Activated naive CD8-positive, alpha-beta T cell treated with anti-CD3 and anti-CD28 coated beads for 36 hours (primary cell): ENCODE measurements around the gene ARL15. TPM values are rescaled to one million over a fixed set of nuclear protein-coding genes. Genes with fewer than 3 reads are reported as not detected.

Source experiments
- DNase-seq: peaks from one replicate; pipeline ENCODE4 v3.0.0; 2021
- H3K27ac Mint-ChIP-seq: one replicate; pipeline ENCODE4 v1.8.0; 2022; ENCODE audit warnings: mild to moderate bottlenecking, moderate library complexity, mixed read lengths
- H3K27me3 Mint-ChIP-seq: one replicate; pipeline ENCODE4 v1.8.0; 2022; ENCODE audit warnings: mild to moderate bottlenecking, mixed read lengths
- H3K36me3 Mint-ChIP-seq: one replicate; pipeline ENCODE4 v1.8.0; 2021; ENCODE audit warnings: mild to moderate bottlenecking, mixed read lengths
- H3K4me1 Mint-ChIP-seq: one replicate; pipeline ENCODE4 v1.8.0; 2021; ENCODE audit warnings: mixed read lengths
- H3K4me3 Mint-ChIP-seq: one replicate; pipeline ENCODE4 v1.8.0; 2022; ENCODE audit warnings: mild to moderate bottlenecking, moderate library complexity, mixed read lengths
- H3K9me3 Mint-ChIP-seq: one replicate; pipeline ENCODE4 v1.8.0; 2022; ENCODE audit warnings: mixed read lengths
- total RNA-seq, 2 experiments: library from RNA; stranded (reverse); gene quantifications; one replicate each; pipeline ENCODE4 v1.2.3, GENCODE V29; 2021

The ARL15 gene
- total RNA-seq, 2 experiments from 2014 or later, result 4.1 to 5.5 TPM

GRCh38 chr5:54304040-54304439, 6.3 kb downstream of the ARL15 start:
- no peaks in the 10 kb centered on the region for H3K27me3 Mint-ChIP-seq
- no peaks in the 10 kb centered on the region for H3K9me3 Mint-ChIP-seq
- no peak for DNase-seq
- H3K36me3 Mint-ChIP-seq, result no peaks in the 10 kb centered on the region
- H3K27ac Mint-ChIP-seq, result no peak overlapping the region
- H3K4me3 Mint-ChIP-seq, result no peak overlapping the region
- H3K4me1 Mint-ChIP-seq, result peaks cover 30% of the 10 kb centered on the region

GRCh38 chr5:54302267-54302687, 8.1 kb downstream of the ARL15 start:
- no peak for DNase-seq
- Mint-ChIP-seq H3K9me3 (no peaks in the 10 kb centered on the region), H3K27ac (no peak overlapping the region), H3K4me1 (peaks cover 26% of the 10 kb centered on the region), H3K36me3 (no peaks in the 10 kb centered on the region), H3K4me3 (no peak overlapping the region), H3K27me3 (no peaks in the 10 kb centered on the region)

- Mint-ChIP-seq H3K27ac (no peak overlapping the region), H3K36me3 (no peaks in the 10 kb centered on the region), H3K4me3 (no peak overlapping the region), H3K9me3 (no peaks in the 10 kb centered on the region), H3K27me3 (no peaks in the 10 kb centered on the region), H3K4me1 (peaks cover 24% of the 10 kb centered on the region)
- no peak for DNase-seq
Measured at GRCh38 chr5:54301849-54302248, 8.5 kb downstream of the ARL15 start.

- H3K4me1 Mint-ChIP-seq, result peaks cover 22% of the 10 kb centered on the region
- H3K9me3 Mint-ChIP-seq, result no peaks in the 10 kb centered on the region
- H3K4me3 Mint-ChIP-seq, result no peak overlapping the region
- H3K27ac Mint-ChIP-seq, result no peak overlapping the region
- no peak for DNase-seq
- H3K36me3 Mint-ChIP-seq, result no peaks in the 10 kb centered on the region
- no peaks in the 10 kb centered on the region for H3K27me3 Mint-ChIP-seq
Measured at GRCh38 chr5:54301220-54301619, 9.2 kb downstream of the ARL15 start.

- no peaks in the 10 kb centered on the region for H3K9me3 Mint-ChIP-seq
- no peak overlapping the region for H3K4me3 Mint-ChIP-seq
- H3K27me3 Mint-ChIP-seq, result no peaks in the 10 kb centered on the region
- peaks cover 28% of the 10 kb centered on the region for H3K4me1 Mint-ChIP-seq
- DNase-seq, result no peak
- no peak overlapping the region for H3K27ac Mint-ChIP-seq
- H3K36me3 Mint-ChIP-seq, result no peaks in the 10 kb centered on the region
Measured at GRCh38 chr5:54298947-54299346, 11.4 kb downstream of the ARL15 start.

DNA sequence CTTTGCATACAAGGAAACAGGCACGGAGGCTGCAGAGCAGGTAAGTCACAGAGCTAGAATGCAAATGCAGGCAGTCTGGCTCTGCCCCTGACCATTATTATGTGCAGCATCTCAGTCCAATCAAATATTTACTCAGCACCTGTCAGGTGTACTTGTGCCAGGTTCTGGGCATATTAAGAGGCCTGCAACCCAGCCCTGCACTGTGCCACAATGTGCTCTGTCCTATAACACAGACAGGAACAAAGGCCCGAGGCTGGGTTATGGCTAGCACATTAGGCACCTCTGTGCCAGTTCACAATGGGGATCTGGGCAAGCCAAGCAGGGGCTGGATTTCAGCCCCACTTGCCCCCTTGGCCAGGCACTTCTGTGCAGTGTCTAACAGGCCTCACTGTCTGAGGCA, 14.0 kb downstream of the ARL15 start:
- no peaks in the 10 kb centered on the region for H3K36me3 Mint-ChIP-seq

DNA sequence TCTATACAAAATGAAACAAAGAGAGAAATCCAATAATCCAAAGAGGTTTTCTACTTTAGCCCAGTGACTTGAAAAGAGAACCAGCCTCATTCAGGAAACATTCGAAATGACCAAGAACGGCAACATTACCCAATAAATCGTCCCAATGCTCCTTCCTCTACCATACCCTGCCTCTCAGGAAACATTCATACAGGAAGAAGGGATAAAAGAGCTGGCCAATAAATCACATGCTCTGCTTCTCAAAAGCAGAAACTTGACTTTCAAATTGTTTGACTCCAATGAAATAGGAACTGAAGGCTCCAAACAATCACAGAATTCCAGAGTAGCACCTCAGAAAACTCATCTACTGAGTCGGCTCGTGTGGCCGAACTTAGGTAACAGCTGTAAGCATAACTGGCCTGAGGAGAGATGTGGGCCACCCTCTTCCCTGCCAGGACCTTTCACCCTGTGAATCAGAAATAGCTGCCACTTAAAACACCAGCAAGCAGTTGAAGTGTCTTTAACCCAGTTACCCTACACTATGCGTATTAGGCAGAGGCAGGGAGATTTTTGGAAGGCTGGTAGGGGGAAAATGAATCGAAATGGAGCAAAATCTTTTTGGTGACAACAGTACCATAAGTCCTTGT, 14.6 kb downstream of the ARL15 start:
- peaks cover 18% of the 10 kb centered on the region for H3K4me1 Mint-ChIP-seq
- H3K9me3 Mint-ChIP-seq, result no peaks in the 10 kb centered on the region
- H3K36me3 Mint-ChIP-seq, result peaks cover under 1% of the 10 kb centered on the region
- H3K27me3 Mint-ChIP-seq, result no peaks in the 10 kb centered on the region
- no peak overlapping the region for H3K4me3 Mint-ChIP-seq
- H3K27ac Mint-ChIP-seq, result no peak overlapping the region
- DNase-seq, result no peak

More for the DNA sequence above, 14.0 kb downstream of the ARL15 start:
- H3K4me3 Mint-ChIP-seq, result no peak overlapping the region
- H3K9me3 Mint-ChIP-seq, result no peaks in the 10 kb centered on the region
- no peak for DNase-seq
- H3K4me1 Mint-ChIP-seq, result peaks cover 22% of the 10 kb centered on the region
- H3K27ac Mint-ChIP-seq, result no peak overlapping the region
- no peaks in the 10 kb centered on the region for H3K27me3 Mint-ChIP-seq

DNA sequence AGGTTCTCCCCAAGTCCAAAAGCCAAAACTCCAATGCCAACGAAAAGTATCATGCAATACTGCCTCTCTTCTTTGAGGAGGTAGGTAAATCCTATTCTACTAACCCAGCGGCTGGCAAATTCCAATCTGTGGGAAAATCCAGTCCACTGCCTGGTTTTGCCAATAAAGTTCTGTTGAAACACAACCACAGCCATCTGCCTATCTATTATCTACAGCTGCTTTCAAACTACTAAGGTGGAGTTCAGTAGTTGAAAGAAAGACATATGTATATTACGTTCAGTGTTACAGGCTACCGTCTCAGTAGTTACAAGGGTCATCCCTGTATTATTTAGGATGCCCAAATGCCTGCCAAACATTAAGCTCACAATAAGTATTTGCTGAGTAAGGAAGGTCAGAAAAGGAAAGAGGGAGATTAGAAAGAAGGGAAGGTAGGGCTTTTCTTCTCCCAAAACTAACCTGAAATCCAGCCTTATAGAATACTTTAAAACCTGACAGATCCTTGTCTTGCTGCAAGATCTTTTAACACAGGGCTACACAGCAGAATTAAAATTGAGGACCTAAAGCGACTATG, 16.2 kb downstream of the ARL15 start:
- no peaks in the 10 kb centered on the region for H3K27me3 Mint-ChIP-seq
- no peak for DNase-seq
- H3K9me3 Mint-ChIP-seq, result peaks cover 2% of the 10 kb centered on the region
- peaks cover 2% of the 10 kb centered on the region for H3K36me3 Mint-ChIP-seq
- H3K4me1 Mint-ChIP-seq, result peaks cover 16% of the 10 kb centered on the region
- no peak overlapping the region for H3K27ac Mint-ChIP-seq
- H3K4me3 Mint-ChIP-seq, result no peak overlapping the region

GRCh38 chr5:54292866-54293265, 17.5 kb downstream of the ARL15 start:
- Mint-ChIP-seq H3K36me3 (peaks cover 6% of the 10 kb centered on the region), H3K27ac (no peak overlapping the region), H3K9me3 (peaks cover 9% of the 10 kb centered on the region), H3K27me3 (no peaks in the 10 kb centered on the region), H3K4me3 (no peak overlapping the region), H3K4me1 (peaks cover 17% of the 10 kb centered on the region)
- DNase-seq, result no peak

DNA sequence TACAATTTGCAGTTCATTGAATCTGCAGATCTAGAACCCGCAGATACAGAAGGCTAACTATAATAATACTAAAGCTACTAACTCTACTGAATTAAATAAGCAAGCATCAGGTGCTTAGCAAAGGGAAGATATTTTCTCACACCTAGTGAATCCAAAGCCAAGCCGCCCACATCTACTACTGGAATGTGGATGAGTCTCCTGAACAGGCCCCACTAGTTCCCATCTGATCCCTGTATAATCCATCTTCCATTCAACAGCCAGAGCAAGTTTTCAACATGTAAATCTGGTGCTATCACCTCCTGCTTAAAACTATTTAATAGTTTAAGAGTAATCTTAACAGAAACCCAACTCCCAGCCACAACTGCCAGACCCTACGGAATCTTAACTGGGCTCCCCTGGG, 18.9 kb downstream of the ARL15 start:
- peaks cover 13% of the 10 kb centered on the region for H3K9me3 Mint-ChIP-seq
- no peak for DNase-seq
- H3K36me3 Mint-ChIP-seq, result peaks cover 13% of the 10 kb centered on the region
- H3K4me3 Mint-ChIP-seq, result no peak overlapping the region
- H3K4me1 Mint-ChIP-seq, result peaks cover 13% of the 10 kb centered on the region
- no peak overlapping the region for H3K27ac Mint-ChIP-seq
- H3K27me3 Mint-ChIP-seq, result no peaks in the 10 kb centered on the region

DNA sequence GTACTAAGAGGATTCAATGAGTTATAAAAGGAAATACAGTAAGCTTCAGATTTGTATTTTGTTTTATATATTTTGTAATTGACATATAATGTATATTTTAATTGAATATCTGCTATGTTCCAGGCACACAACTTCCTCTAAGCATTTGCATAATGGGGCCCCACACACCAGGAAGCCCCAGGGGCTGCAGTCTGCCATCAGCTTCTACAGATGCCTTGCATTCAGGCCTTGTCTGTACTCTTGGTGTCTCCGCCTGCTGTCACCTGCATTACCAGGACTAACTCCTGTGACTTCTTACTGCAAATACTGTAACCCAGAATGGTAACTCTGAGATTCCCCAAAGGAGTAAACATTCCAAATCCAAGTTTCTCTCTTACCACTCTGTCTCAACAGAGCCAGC, 20.6 kb downstream of the ARL15 start:
- DNase-seq, result no peak
- H3K4me3 Mint-ChIP-seq, result no peak overlapping the region
- no peaks in the 10 kb centered on the region for H3K27me3 Mint-ChIP-seq
- H3K36me3 Mint-ChIP-seq, result peaks cover 17% of the 10 kb centered on the region
- H3K4me1 Mint-ChIP-seq, result peaks cover 6% of the 10 kb centered on the region
- H3K27ac Mint-ChIP-seq, result no peak overlapping the region
- H3K9me3 Mint-ChIP-seq, result peaks cover 17% of the 10 kb centered on the region

GRCh38 chr5:54288568-54289217, 21.7 kb downstream of the ARL15 start:
- Mint-ChIP-seq H3K36me3 (peaks cover 17% of the 10 kb centered on the region), H3K9me3 (peaks cover 17% of the 10 kb centered on the region)

GRCh38 chr5:54285686-54286085, 24.7 kb downstream of the ARL15 start:
- no peak for DNase-seq
- H3K9me3 Mint-ChIP-seq, result peaks cover 16% of the 10 kb centered on the region
- H3K27ac Mint-ChIP-seq, result no peak overlapping the region
- peaks cover 3% of the 10 kb centered on the region for H3K4me1 Mint-ChIP-seq
- H3K36me3 Mint-ChIP-seq, result peaks cover 20% of the 10 kb centered on the region
- no peaks in the 10 kb centered on the region for H3K27me3 Mint-ChIP-seq
- H3K4me3 Mint-ChIP-seq, result no peak overlapping the region

More at GRCh38 chr5:54288568-54289217, 21.7 kb downstream of the ARL15 start:
- no peaks in the 10 kb centered on the region for H3K27me3 Mint-ChIP-seq
- peaks cover 6% of the 10 kb centered on the region for H3K4me1 Mint-ChIP-seq
- H3K4me3 Mint-ChIP-seq, result no peak overlapping the region
- DNase-seq, result no peak
- H3K27ac Mint-ChIP-seq, result no peak overlapping the region

GRCh38 chr5:54284586-54284985, 25.8 kb downstream of the ARL15 start:
- Mint-ChIP-seq H3K4me1 (peaks cover 2% of the 10 kb centered on the region), H3K4me3 (no peak overlapping the region), H3K36me3 (peaks cover 27% of the 10 kb centered on the region), H3K9me3 (peaks cover 19% of the 10 kb centered on the region), H3K27ac (no peak overlapping the region), H3K27me3 (no peaks in the 10 kb centered on the region)
- DNase-seq, result no peak

DNA sequence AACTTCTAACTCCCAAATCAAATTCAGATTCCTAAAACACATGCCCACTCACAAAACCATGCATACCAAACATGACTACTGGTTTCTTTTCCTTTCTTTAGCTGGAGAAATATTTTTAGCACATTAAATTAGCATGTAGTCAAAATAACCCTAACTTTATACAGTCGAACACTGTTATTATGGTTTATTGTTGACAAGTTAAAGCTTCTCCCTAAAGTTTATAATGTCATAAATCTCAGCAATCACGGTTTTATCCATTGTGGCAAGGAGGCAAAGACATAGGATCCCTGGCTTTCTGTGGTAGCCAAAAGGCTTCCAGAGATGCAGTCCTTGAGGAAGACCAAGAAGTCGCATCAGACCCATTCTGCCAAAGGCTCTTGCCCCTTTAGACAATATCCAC, 27.5 kb downstream of the ARL15 start:
- Mint-ChIP-seq H3K36me3 (peaks cover 25% of the 10 kb centered on the region), H3K4me1 (peaks cover under 1% of the 10 kb centered on the region), H3K27ac (no peak overlapping the region), H3K4me3 (no peak overlapping the region), H3K9me3 (peaks cover 12% of the 10 kb centered on the region), H3K27me3 (no peaks in the 10 kb centered on the region)
- DNase-seq, result no peak
